GM18508 (cell line): ENCODE measurements around the gene CDKN1A.
"Not testable (repeated sequence)": the region's sequence is repeated elsewhere in the genome, so short reads cannot be mapped to it uniquely, and the experiment has no call there.

Experiments used
- ATAC-seq: cut with Tn5 transposase; IDR thresholded peaks from one replicate; pipeline ENCODE4 v1.9.1; 2021; ENCODE audit warnings: moderate number of reproducible peaks; ENCODE audit not compliant: insufficient read depth, unreplicated experiment

CDKN1A gene

DNA sequence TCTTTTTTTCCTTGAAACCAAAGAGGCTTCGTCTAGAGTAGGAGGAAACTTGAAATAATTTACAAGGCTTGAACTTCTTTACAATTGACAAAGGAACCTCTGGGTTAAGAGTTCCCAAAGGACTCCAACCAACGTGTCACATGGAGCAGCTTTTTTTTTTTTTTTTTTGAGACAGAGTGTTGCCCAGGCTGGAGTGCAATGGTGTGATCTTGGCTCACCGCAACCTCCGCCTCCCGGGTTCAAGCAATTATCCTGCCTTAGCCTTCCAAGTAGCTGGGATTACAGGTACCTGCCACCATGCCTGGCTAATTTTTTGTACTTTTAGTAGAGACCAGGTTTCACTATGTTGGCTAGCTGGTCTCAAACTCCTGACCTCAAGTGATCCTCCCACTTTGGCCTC is 24.0 kb upstream of the CDKN1A start:
- ATAC-seq, result not testable (repeated sequence)

DNA sequence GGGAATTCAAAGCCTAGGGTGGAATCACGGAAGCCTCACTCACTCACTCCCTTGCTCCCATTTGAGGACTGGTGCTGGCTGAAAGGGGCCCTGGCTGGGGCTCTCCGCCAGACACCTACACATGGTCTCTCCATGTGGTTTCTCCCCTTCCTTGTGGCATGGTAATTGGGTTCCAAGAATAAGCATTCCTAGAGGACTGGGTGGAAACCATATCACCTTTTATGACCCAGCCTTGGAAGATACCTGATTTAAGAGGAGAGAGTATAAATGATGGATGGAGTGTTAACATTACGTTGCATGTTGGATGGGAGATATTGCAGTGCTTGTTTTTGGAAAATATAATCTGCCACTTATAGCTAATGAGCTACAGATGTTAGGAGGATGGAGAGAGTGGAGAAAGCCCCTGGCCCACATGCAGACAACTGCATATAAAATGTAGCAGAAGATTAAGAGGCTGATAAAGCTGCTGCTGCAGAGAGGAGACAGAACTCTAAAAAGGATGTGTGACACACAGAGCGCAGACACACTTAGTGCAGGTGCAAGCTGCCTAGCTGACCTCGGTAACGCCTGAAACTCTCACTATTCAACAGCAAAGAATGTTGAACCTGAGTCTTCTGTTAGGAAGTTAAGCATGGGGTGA is 23.3 kb upstream of the CDKN1A start:
- no peak for ATAC-seq

DNA sequence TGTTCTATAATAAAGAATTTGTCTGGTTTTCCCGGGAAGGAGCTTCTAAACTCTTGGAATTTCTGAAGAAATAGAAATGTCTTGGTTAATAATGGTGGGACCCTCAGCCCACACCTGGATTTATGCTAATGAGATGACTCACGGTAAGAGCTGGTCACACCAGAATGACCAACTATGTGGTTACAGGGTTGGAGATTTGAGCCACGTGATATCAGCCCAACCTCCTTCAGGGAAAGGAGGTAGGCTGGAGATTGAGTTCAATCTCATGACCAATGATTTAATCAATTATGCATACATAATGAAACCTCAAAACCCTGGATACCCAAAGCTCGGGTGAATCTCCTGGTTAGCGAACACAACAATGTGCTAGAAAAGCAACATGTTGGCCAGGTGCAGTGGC is 22.1 kb upstream of the CDKN1A start:
- no peak for ATAC-seq

DNA sequence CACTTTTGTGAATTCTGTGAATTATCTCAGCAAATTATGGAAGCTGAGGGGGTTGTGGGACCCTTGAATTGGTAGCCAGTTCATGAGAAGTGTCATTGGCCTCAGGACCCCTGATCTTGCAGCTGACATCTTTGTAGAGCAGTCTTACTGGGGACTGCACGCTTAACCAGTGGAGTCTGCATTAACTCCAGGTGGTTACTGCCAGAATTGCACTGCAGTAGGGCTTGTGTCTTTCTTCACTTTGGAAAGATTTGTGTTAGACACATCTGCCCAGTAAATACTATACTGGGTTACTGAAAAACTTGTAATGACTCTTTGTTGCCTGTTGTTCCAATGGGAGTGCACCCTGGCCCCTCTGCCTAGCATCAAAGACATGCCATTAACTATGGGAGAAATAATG is 21.2 kb upstream of the CDKN1A start:
- no peak for ATAC-seq

DNA sequence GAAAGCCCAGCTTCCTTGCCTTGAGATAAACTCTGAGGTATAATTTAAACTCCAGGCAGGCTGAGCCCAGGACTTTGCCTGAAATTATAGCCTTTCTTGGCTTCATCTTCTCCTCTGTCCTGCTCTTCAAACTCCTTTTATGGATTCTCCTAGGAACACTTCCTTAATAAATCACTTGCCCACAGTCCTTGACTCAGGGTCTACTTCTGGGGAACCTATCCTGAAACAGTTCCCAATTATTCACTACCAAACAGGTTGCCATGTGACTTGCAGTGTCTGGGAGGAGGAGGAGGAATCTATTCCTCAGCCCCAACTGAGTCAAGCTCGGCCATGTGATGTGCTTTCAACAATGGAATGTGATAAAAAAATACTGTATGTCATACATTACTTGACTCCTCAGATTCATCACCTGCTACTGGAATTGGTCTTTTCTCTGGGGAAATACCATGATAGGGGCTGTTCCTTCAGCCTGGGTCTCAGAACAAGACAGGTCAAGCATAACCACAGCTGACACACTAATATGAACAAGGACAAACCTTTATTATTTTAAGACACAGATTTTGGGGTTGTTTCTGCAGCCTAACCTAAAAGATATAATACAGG is 20.5 kb upstream of the CDKN1A start:
- ATAC-seq, result no peak

DNA sequence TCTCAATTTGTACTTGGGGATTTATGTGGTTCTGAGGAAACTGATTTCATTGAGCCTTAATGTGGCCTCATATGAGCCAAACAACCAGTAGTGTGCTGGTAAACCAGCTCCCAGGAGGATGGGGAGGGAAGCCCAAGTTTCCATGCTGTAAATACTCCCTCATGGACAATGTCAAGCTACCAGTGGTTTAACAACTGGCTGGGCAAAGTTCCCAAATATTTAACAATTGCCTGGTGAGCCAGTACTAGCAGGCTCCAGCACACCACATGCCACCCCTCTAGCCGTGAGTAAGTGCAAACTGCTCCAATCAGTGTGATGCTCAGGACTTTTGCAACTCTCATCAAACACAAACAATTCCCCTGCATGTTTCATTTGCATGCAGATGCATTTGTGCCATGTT is 19.2 kb upstream of the CDKN1A start:
- no peak for ATAC-seq

DNA sequence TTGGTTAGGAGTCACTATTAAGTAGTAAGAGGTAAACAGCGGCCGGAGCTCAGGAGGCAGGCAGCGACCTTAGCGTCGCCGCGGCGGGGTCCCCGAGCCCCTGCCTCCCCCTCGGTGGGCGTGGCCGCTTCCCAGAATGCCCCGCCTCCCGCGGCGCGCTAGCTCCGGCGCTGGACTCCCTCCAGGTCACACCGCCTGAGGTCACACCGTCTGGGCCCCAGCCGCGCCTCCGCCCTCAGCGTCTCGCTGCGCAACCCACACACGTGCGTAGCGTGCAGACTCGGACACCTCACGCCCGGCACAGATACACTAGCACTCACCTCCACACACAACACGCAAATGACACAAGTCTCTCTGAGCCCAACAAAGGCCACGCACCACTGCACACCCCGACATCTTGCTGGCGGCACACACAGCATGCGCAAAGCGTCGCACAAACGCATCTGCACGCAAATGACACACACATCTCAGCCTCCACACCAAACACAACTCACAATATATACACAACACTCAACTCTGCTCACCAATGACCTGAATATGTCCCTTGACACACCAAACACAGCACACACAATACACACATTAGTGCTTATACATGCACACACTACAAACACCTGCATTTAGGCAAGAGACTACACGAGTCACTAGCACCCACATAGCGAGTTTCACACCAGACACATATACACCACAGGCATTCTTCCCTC is 17.6 kb upstream of the CDKN1A start:
- no peak for ATAC-seq

DNA sequence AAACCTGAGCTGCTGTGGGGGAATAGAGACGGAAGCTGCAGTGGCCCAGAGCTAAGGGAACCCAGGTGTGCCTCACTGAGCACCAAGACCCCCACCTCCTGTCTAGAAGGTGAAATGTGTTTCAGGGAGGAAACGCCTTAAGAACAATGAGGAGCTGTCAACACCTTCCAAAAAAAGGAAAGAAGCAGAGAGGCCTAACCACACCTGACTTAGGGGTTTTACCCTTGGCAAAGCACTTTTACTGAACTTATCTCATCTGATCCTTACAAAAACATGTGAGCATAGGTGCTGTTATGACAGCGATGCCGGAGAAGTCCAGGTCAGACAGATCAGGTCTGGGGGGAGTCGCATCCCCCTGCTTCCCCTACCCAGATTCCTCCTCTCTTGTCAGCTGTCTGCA is 16.1 kb upstream of the CDKN1A start:
- no peak for ATAC-seq

DNA sequence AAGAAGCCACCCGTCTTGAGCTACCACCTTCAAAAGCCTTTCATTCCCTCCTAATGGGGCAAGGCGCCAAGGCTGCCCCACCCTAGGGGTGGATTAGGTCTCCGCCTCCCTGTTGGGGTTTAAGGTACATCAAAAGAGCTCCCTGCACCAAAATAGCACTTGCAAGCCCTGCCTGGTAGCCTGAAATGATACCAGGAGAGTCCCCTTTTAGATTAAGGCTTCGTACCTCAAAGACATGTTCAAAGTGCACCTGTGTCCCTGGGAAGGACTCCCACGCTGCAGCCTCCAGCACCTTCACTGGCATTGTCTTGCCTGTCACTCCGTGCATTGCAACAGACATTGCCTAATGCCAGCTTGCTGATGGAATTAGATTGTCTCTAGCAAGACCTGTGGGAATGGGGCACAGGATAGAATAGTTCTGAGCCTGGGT is 15.7 kb upstream of the CDKN1A start:
- no peak for ATAC-seq

DNA sequence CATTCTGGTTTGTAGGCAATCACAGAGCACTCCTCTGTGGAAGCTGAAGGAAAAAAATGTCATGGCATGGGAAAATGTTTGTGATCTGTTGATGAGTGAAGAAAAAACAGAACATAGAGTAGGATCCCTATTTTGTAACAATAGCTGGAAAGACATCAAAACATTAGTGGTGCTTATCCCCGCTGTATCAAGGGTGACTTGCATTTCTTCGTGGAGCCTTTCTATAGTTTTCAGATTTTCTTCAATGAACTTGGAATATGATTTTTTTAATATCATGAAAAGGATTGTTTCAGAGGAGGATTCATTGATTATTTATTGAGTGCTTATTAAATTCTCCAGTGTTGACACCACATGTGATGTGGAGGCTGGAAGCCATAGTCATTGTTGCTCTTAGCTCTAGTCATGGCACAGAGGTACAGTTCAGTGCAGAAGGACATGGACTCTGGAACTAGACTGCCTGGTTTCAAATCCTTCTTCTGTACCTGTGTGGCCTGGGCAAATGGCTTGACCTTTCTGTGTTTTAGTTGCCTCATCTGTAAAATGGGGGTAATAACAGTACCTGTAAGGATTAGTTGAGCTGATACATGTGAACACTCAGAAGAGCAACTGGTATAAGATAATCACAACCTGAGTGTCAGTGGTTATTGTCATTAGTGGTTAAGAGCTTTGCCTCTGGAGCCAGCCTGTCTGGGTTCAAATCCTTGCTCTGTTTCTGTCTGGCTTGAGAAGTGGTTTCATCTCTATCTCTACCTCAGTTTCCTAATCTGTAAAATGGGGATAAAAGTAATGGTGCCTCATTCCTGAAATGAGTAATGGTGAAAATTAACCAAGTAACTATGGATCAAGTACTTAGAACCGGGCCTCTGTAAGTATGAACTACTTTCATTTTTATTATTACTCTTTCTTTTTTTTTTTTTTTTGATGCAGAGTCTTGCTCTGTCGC is 14.7 kb upstream of the CDKN1A start:
- ATAC-seq, result no peak

DNA sequence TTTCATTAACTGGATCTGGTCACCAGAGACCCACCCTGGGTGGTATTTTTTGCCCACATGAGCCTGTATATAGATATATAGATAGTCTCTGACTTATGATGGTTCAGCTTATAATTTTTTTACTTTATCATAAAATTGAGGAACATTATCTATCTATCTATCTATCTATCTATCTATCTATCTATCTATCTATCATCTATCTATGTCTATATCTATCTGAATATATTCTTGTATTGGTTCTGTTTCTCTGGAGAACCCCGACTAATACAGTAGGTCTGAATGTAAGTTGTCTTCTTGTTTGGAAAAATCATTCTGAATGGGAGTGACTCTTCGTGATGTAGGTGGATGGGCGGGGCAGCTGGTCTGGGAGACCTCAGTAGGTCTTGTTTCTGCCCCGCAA is 13.3 kb upstream of the CDKN1A start:
- ATAC-seq, result no peak

DNA sequence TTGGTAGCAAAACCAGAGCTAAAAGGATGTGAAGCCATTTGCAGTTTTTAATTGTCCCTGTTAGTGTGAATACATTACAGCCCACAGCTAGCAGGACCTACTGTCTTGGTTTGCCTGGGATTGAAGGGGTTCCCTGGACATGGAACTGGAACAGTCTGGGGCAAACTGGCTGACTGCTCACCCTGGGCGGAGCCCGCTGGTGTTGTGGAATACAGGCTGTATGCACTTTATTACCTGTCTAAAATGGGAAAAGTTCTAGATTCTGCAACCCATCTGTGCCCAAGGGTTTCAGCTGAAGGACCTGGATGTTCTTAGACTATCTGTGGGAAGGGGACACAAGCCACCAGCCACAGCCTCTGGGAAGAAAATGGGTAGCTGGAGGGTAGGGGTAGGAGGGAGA is 12.2 kb upstream of the CDKN1A start:
- ATAC-seq, result no peak

DNA sequence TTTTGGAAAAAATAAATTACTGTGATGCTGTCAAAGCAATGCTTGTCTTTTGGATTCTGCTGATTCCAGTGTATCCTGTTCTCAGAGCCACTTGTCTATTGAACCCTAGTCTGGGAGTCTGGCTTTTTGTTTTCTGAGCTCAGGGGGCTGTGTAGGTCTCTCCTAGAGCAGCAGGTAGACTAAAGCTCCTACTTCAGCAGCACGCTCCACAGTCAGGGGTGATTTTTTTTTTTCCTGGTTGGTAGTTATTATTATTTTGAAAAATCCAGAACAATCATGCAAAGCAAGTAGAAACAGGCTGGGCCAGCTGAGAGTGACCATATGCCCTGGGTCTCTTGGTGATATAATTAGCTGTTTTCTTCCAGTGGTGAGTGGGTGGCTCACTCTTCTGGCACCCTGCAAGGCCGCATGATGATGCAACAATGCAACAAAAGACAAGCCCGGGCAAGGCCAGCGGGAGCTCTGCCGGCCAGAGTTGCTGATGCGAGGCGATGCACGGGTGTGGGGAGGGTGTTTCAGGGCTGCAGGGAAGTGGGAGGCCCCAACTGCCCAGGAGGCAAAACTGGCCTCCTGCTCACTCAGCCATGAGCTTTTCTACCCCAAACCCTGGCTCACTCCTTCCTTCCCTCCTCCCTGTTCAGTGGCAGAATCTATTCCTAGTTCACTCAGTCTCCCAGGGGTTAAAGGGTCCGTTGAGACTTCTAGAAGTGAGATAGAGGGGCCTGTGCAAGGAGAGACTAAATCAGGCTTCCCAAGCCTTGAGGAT is 11.5 kb upstream of the CDKN1A start:
- no peak for ATAC-seq

DNA sequence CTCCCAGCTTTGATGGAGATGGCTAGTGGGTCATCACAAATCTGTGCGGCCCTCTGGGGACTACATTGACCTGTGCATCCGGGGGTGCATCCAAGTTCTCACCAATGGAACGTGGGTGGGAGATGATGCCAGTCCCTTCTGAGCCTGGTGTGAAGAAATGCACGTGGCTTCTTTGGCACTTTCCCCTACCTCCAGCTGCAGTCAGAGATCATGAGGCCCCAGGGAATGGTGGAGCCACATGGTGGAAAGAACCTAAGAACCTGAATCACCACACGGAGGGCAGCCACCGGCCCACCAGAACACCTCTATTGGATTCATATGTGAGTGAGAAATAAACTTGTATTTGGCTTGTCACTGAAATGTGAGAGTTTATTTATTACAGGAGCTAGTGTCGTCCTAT is 9.9 kb upstream of the CDKN1A start:
- no peak for ATAC-seq

DNA sequence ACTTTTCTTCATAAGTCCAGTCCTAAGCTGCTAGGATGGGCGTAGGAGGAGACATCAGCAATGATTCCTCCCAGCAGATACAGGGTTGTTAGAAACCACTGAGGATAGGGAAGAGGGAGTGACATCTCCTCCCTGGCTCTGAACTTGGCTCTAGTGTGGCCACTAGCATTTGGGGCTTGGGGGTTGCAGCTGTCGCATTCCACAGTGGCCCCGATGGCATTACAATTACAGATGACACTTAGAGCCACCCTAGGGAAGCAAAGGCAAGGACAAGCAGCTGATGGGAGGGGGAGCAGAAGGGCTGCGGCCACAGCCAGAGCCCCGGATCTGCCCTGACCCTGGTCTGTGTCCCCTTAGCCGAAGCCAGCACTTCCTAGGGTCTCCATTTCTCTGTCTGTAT is 9.5 kb upstream of the CDKN1A start:
- ATAC-seq, result no peak

DNA sequence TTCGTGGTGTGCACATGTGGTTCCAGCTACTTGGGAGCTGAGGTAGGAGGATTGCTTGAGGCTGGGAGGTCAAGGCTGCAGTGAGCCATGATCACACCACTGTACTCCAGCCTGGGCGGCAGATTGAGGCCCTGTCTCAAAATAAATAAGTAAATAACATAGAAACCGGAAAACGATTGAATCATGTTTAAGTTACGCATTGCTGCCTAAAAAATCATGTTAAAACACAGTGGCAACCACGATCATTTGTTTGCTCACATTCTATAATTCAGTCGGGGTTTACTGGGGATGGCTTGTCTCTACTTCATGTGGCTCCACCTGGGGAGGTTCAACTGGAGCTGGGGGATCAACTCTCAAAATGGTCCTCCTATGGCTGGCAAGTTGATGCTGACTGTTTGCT is 8.2 kb upstream of the CDKN1A start:
- no peak for ATAC-seq

DNA sequence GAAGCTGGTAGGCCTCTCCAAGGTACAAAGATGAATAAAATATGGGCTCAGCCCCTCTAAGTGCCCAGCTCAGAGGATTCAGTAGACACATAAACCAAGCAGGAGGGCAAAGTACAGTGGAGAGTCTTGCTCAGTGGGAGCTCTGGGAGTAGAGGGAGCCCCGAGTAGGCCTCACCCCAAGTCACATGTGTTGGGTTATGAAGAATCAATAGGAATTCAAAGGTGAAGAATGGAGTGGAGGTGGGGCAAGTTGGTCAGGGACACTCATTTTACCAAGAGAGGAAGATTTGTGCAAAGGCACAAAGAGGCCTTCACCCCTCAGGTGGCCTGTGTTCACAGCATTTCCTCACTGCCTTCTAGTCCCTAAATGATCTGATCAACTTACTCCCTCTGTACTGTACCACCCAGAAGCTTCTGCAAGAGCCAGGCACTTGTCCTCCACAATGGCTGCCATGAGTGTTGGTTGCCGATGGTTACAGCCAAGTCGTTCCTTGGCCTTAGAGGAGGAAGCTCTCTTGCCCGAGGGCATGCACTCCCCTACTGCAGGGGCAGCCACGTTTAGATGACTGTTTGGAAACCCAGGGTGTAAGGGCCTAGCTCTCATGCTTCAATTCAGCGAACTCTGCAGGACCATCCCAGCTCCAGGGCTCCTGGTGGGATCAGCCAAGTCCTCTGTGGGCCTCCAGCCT is 6.7 kb upstream of the CDKN1A start:
- no peak for ATAC-seq

DNA sequence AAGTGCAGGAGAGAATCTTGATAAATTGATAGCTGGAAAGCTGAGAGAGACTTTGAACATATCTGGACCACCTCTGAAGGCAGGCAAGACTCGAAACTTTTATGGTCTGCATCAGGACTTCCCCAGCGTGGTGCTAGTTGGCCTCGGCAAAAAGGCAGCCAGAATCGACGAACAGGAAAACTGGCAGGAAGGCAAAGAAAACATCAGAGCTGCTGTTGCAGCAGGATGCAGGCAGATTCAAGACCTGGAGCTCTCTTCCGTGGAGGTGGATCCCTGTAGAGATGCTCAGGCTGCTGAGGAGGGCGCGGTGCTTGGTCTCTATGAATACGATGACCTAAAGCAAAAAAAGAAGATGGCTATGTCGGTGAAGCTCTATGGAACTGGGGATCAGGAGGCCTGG is 4.6 kb upstream of the CDKN1A start:
- no peak for ATAC-seq

DNA sequence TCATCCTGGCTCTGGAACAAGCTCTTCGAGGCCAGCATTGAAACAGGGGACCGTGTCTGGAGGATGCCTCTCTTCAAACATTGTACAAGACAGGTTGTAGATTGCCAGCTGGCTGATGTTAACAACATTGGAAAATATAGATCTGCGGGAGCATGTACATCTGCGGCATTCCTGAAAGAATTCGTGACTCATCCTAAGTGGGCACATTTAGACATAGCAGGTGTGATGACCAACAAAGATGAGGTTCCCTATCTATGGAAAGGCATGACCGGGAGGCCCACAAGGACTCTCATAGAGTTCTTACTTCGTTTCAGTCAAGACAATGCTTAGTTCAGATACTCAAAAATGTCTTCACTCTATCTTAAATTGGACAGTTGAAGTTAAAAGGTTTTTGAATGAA is 3.6 kb upstream of the CDKN1A start:
- ATAC-seq, result no peak
